ENCODE measurements around the gene CTNND1.
"Not testable (repeated sequence)": the region's sequence is repeated elsewhere in the genome, so short reads cannot be mapped to it uniquely, and the experiment has no call there.

CTNND1 gene, protein sequence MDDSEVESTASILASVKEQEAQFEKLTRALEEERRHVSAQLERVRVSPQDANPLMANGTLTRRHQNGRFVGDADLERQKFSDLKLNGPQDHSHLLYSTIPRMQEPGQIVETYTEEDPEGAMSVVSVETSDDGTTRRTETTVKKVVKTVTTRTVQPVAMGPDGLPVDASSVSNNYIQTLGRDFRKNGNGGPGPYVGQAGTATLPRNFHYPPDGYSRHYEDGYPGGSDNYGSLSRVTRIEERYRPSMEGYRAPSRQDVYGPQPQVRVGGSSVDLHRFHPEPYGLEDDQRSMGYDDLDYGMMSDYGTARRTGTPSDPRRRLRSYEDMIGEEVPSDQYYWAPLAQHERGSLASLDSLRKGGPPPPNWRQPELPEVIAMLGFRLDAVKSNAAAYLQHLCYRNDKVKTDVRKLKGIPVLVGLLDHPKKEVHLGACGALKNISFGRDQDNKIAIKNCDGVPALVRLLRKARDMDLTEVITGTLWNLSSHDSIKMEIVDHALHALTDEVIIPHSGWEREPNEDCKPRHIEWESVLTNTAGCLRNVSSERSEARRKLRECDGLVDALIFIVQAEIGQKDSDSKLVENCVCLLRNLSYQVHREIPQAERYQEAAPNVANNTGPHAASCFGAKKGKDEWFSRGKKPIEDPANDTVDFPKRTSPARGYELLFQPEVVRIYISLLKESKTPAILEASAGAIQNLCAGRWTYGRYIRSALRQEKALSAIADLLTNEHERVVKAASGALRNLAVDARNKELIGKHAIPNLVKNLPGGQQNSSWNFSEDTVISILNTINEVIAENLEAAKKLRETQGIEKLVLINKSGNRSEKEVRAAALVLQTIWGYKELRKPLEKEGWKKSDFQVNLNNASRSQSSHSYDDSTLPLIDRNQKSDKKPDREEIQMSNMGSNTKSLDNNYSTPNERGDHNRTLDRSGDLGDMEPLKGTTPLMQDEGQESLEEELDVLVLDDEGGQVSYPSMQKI

DNA sequence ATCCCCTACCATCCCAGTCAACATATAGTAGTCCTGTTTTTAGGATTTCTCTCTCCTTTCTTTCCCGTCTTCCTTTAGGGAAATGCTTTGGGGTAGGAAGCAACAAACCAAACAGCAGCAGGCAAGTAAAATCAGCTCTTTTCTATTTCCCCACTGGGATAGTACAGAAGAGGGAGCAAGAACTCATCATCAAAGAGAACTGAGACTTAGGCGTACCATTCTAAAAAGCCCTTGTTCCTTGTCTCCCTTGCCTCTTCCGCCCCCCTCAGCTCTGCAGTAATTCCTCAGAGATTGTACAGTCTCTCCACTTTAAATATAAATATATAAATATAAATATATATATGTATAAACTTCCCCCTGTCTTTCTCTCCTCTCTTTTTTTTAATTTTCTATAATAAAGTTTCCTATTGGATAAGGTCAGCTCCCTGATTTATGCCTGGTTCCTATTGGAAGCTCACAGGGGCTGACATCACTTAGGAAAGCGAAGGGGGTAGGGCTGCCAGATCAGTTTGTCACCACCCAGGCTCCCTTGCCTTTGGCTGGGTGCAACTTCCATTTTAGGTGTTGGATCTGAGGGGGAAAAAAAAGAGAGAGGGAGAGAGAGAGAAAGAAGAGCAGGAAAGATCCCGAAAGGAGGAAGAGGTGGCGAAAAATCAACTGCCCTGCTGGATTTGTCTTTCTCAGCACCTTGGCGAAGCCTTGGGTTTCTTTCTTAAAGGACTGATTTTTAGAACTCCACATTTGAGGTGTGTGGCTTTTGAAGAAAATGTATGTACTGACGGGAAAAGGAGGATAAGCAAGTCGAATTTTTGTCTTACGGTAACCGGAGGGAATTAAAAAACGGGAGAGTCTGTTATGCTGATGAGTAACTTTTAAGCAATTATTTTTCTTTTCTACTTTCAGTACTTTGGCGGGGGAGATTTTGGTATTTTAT lies at the start of gene CTNND1:
Gene CTNND1, plus strand, starts transcription at position 502 of the 934 bp plus-strand sequence. CDS start 29,677 bp downstream, outside the sequence.
- ChIA-PET CTCF (interaction anchor here (0.5 to 2.8 kb wide), 4 partner anchors 10 to 101 kb away, joined by 3 to 15 read pairs (median 6); partner anchors contain the start of gene BTBD18), POLR2A (interaction anchor here (1.0 to 3.1 kb wide), 10 partner anchors 9 to 50 kb away, joined by 3 to 28 read pairs (median 5); partner anchors contain the start of genes BTBD18, MED19, SELENOH and TMX2)
- TF ChIP-seq ARNT (IDR thresholded peaks at IDR 0.05) = no peak
- no peak for TF ChIP-seq FOXA1 (IDR thresholded peaks at IDR 0.05)
- no peak for TF ChIP-seq LEF1 (IDR thresholded peaks at IDR 0.05; ENCODE audit: borderline replicate concordance)
- TF ChIP-seq CTBP1 (IDR thresholded peaks at IDR 0.05; ENCODE audit: borderline replicate concordance) = no peak
- no peak for TF ChIP-seq BHLHE40 (IDR thresholded peaks at IDR 0.05; ENCODE audit: borderline replicate concordance)
- peak; percentile 93 for TF ChIP-seq ZNF384 (IDR thresholded peaks at IDR 0.05)
- no peak; the same call in 1 of the 2 replicates for TF ChIP-seq L3MBTL2 (conservative IDR thresholded peaks at IDR 0.05)
- TF ChIP-seq NFRKB (IDR thresholded peaks at IDR 0.05) = peak; percentile 48; the same call in 1 of the 2 replicates
- TF ChIP-seq FOXM1 (IDR thresholded peaks at IDR 0.05; ENCODE audit: borderline replicate concordance) = no peak
- no peak for TF ChIP-seq ELF4 (IDR thresholded peaks at IDR 0.05)
- no peak for TF ChIP-seq HDGF (IDR thresholded peaks at IDR 0.05; ENCODE audit: borderline replicate concordance)
- no peak for TF ChIP-seq SP1 (IDR thresholded peaks at IDR 0.05)
- TF ChIP-seq SUZ12 (IDR thresholded peaks at IDR 0.05) = no peak
- TF ChIP-seq FOXK2 (IDR thresholded peaks at IDR 0.05) = no peak
- TF ChIP-seq, protein P1, sequence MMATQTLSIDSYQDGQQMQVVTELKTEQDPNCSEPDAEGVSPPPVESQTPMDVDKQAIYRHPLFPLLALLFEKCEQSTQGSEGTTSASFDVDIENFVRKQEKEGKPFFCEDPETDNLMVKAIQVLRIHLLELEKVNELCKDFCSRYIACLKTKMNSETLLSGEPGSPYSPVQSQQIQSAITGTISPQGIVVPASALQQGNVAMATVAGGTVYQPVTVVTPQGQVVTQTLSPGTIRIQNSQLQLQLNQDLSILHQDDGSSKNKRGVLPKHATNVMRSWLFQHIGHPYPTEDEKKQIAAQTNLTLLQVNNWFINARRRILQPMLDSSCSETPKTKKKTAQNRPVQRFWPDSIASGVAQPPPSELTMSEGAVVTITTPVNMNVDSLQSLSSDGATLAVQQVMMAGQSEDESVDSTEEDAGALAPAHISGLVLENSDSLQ (IDR thresholded peaks at IDR 0.05) = peak; percentile 74
- TF ChIP-seq TARDBP (IDR thresholded peaks at IDR 0.05) = no peak
- peak; percentile 91 for DNase-seq (ENCODE audit: extremely low spot score)

DNA sequence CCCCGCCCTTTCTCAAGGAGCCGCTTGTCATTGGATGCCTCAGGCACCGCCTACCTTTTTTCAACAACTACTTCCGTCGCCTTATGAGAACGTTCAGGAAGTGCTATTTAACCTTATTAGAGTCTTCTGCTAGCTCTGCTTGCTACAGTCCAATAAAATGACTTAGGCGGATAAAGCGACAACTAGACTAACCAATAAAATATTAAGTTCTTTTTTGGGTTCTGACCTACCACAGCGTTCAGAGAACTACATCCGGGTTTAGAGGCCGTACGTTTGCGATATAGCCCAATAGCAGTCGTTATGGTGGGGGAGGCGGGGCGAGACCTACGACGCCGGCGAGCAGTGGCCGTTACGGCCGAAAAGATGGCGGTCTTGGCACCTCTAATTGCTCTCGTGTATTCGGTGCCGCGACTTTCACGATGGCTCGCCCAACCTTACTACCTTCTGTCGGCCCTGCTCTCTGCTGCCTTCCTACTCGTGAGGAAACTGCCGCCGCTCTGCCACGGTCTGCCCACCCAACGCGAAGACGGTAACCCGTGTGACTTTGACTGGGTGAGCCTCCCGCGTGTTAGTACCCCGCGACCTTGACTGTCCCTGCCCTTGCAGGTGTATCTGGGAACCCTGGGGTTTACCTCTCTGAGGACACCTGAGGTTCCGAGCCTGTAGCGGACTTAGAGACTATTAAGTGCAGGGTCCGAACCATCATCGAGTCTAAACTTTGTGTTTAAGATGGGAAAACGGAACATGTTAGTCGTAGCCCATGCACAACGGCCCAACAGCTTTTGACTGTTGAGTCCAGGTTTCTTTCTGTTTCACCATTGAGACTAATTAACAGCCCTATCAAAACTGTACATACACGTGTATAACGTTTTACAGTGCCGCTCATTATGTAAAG lies 49.1 kb upstream of the CTNND1 start, which contains the start of gene TMX2:
Gene TMX2, plus strand, starts transcription at position 338 of the 895 bp plus-strand sequence. Its CDS starts 26 bp downstream, at position 364.
- ChIA-PET CTCF (interaction anchor here (0.6 kb wide), 1 partner anchor 99 kb away, joined by 3 read pairs; no protein-coding TSS in a partner anchor), POLR2A (interaction anchor here (0.9 to 1.4 kb wide), 13 partner anchors 9 to 377 kb away, joined by 3 to 6 read pairs (median 3); partner anchors contain the start of genes BTBD18, CTNND1, SELENOH and SSRP1)
- peak; percentile 87 for DNase-seq (ENCODE audit: extremely low spot score)
- TF ChIP-seq, protein P1 (IDR thresholded peaks at IDR 0.05) = peak; percentile 98
- no peak for TF ChIP-seq SP1 (IDR thresholded peaks at IDR 0.05)
- TF ChIP-seq FOXK2 (IDR thresholded peaks at IDR 0.05) = no peak
- no peak for TF ChIP-seq TARDBP (IDR thresholded peaks at IDR 0.05)
- TF ChIP-seq SUZ12 (IDR thresholded peaks at IDR 0.05) = no peak
- no peak for TF ChIP-seq BHLHE40 (IDR thresholded peaks at IDR 0.05; ENCODE audit: borderline replicate concordance)
- TF ChIP-seq L3MBTL2 (conservative IDR thresholded peaks at IDR 0.05) = peak; percentile 75
- no peak for TF ChIP-seq CTBP1 (IDR thresholded peaks at IDR 0.05; ENCODE audit: borderline replicate concordance)
- peak; percentile 61 for TF ChIP-seq ZNF384 (IDR thresholded peaks at IDR 0.05)
- peak; percentile 85 for TF ChIP-seq ELF4 (IDR thresholded peaks at IDR 0.05)
- no peak for TF ChIP-seq LEF1 (IDR thresholded peaks at IDR 0.05; ENCODE audit: borderline replicate concordance)
- no peak for TF ChIP-seq FOXM1 (IDR thresholded peaks at IDR 0.05; ENCODE audit: borderline replicate concordance)
- no peak for TF ChIP-seq FOXA1 (IDR thresholded peaks at IDR 0.05)
- no peak for TF ChIP-seq HDGF (IDR thresholded peaks at IDR 0.05; ENCODE audit: borderline replicate concordance)
- TF ChIP-seq NFRKB (IDR thresholded peaks at IDR 0.05) = 0 out of 2 replicates have a peak, but pooled peaks have one; percentile 17
- no peak for TF ChIP-seq ARNT (IDR thresholded peaks at IDR 0.05)

DNA sequence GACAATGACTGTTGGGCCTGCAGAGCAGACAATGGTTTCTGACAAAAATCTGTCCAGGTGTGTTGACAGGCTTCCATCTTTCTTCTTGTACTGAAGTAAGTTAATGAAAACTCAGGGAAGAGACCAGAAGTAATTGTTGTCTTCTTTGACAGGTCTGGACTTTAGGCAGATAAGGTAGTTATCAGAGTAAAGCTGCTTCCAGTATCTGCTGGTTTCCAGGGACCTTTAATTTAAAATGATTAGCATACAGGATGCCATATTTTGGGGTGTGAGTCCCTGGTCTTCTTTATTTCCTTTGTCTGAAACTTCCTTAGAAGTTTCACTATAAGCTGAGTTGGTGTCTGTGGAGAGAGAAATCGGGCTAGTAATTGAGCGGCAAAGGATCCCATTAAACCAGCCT lies 47.8 kb upstream of the CTNND1 start:
- ChIA-PET CTCF (interaction anchor here (0.7 to 1.1 kb wide), 2 partner anchors 47 to 87 kb away, joined by 4 read pairs; no protein-coding TSS in a partner anchor), POLR2A (interaction anchor here (1.8 kb wide), 1 partner anchor 27 kb away, joined by 7 read pairs; the partner anchor contains the start of gene SELENOH)
- DNase-seq (ENCODE audit: extremely low spot score) = no peak
- TF ChIP-seq HDGF (IDR thresholded peaks at IDR 0.05; ENCODE audit: borderline replicate concordance) (no peak), ELF4 (IDR thresholded peaks at IDR 0.05) (no peak), ARNT (IDR thresholded peaks at IDR 0.05) (no peak), FOXK2 (IDR thresholded peaks at IDR 0.05) (no peak), FOXA1 (IDR thresholded peaks at IDR 0.05) (no peak), LEF1 (IDR thresholded peaks at IDR 0.05; ENCODE audit: borderline replicate concordance) (no peak), BHLHE40 (IDR thresholded peaks at IDR 0.05; ENCODE audit: borderline replicate concordance) (no peak), FOXM1 (IDR thresholded peaks at IDR 0.05; ENCODE audit: borderline replicate concordance) (no peak), TARDBP (IDR thresholded peaks at IDR 0.05) (no peak)
- TF ChIP-seq, protein P1 (IDR thresholded peaks at IDR 0.05) = no peak

DNA sequence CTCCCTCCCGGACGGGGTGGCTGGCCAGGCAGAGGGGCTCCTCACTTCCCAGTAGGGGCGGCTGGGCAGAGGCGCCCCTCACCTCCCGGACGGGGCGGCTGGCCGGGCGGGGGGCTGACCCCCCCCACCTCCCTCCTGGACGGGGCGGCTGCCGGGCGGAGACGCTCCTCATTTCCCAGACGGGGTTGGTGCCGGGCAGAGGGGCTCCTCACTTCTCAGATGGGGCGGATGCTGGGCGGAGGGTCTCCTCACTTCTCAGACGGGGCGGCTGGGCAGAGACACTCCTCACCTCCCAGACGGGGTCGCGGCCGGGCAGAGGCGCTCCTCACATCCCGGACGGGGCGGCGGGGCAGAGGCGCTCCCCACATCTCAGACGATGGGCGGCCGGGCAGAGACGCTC lies 44.9 kb upstream of the CTNND1 start:
- CTCF ChIA-PET; DNase-seq (ENCODE audit: extremely low spot score); POLR2A ChIA-PET: not testable (repeated sequence)
